ENCODE measurements around the gene IL9R.
"Not testable (repeated sequence)": the region's sequence is repeated elsewhere in the genome, so short reads cannot be mapped to it uniquely, and the experiment has no call there.

Gene IL9R, protein sequence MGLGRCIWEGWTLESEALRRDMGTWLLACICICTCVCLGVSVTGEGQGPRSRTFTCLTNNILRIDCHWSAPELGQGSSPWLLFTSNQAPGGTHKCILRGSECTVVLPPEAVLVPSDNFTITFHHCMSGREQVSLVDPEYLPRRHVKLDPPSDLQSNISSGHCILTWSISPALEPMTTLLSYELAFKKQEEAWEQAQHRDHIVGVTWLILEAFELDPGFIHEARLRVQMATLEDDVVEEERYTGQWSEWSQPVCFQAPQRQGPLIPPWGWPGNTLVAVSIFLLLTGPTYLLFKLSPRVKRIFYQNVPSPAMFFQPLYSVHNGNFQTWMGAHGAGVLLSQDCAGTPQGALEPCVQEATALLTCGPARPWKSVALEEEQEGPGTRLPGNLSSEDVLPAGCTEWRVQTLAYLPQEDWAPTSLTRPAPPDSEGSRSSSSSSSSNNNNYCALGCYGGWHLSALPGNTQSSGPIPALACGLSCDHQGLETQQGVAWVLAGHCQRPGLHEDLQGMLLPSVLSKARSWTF

DNA sequence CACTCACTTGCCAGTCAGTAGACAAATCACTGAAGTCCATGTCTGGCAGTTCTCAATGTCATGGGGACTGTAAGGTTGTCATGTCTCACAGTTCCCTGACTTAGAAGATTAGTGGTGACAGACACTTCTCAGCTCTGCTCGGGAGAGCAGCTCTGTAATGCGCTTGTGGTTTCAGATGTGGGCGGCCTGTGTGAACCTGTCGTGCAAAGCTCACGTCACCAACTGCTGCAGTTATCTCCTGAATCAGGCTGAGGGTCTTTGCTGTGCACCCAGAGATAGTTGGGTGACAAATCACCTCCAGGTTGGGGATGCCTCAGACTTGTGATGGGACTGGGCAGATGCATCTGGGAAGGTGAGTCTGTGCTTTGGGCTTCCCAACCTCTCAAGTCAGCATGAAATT lies at the start of gene IL9R:
TSS of gene IL9R (plus strand) at position 261 of the 400 bp plus-strand sequence. CDS start at position 325, 64 bp downstream.
- DNase-seq, result no peak

DNA sequence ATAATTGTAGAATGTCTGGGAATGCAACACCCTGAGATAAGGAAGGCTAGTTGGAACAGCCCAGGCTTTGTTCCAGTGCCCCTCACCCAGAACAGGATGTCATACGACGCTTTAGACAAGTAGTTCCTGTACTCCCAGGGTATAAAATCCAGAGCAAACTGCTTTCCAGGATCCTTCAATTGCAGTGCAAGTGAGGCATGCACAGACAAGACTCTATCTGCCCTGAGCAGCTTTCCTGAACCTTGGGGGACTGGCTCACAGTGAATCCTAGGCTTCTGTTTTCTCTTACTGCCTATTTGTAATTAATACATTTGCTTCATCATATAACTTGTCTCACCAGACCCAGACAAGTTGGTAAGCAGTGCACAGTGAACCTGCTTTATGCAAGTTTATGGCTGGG lies 48.4 kb upstream of the IL9R start:
- no peak for DNase-seq

DNA sequence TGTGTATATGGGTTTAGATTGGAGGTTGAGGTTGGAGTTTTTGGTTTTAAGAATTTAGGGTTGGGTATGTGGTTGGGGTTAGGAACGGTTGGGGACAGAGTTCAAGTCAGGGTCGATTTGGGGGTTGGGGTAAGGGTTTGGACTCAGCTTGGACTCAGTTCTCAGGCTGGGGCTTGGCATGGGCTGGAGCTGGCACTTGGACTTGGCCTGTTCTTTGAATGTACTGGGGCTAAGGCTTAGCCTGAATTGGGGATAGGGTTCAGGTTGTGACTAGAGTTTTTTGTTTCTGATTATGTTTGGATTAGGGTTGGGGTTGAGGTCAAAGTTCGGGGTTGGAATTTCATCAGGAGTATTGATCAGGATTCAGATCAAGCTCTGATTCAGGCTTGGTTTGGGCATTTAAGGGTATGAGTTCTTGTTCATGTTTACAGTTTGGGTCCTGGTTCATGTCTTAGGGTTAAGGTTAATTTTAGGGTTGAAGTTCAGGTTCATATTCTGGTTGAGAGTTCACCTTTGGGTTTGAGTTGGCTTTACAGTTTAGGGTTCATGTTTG lies 46.2 kb upstream of the IL9R start:
- DNase-seq, result no peak

DNA sequence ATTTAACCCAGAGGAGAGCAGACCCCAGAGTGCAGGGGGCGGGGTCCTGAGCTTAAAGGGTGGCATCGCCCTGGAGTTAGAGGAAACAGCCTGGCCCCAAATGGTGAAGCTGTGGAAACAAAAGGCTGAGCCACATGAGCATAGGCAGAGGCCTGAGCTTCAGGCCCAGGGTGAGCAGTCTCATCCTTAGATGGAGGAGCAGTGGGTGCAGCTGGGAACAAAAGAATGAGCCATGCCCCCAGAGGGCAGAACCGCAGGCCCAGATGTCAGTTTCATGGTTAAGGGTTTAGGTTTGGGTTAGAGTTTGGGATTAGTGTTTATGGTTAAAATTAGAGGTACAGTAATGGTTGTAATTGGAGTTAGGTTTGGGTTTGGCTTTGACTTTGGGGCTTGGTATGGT lies 44.4 kb upstream of the IL9R start:
- DNase-seq, result no peak

DNA sequence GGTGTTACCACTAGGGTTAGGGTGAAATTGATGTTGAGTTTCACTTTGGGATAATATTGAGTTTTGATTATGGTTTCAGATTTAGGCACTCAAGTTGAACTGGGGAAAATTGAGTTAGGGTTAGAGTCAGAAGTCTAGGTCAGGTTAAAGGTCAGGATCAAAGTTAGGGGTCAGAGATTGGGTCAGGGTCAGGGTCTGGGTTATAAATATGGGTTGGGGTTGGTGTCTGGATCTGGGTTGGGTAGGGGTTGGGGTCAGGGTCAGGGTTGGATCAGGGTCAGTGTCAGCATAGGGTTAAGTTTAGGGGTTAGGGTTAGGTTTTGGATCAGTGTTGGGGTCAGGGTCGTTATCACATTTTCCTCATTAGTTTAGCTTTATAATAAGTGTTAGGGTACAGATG lies 42.7 kb upstream of the IL9R start:
- DNase-seq, result no peak

DNA sequence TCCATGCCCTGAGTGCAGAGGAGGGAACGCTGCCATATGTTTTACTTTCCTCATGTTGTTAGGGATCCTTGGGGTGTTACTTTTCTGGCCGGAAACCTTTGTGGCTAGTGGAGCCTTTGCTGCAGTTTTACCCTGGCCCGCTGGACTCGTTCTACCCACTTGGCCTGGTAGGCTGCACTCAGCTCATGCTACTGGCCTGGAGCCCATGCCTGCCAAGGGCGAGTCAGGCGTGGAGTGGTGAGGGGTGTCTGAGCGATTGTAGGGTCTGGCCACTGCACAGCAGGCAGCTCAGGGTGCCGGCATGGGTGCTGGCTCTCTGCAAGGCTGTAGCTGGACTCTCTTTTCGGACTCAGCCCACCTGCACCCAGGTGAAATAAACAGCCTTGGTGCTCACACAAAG lies 41.4 kb upstream of the IL9R start:
- no peak for DNase-seq

DNA sequence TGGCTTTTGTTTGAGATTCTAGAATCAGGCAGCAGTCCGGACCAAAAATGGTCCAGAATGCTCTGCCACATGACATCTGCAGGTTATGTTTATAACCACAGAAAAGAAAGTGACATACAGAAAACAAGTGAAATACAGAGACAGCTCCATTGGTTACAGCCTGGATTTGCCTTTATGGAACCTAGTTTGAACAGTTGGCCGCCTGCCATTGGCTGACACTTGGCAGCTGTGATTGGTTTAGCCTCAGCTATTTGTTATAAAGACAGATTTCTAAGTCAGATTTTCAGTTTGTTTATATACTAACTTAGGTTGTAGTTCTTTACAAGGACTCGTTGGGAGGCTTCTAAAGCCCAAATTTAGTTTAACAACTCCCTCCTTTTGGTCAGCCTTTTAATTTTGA lies 40.8 kb upstream of the IL9R start:
- no peak for DNase-seq

DNA sequence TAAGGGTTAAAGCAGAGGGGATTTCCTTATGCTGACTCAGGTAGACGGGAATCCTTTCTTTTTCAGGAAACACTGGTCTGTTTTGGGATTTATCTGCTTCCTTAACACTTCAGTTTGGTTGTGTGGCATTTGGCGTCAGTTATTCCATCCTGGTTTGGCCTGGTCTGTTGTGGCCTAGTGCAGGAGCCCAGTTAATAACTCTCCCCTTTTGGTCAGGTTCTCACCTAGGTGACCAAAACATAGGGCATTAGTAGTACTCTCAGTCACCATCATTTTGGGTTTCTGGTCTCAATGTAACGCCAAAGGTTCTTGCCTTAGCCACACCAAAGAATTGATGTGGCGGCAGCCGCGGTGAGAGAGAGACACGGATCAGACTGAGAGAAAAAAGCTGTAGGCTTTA lies 39.7 kb upstream of the IL9R start:
- no peak for DNase-seq

DNA sequence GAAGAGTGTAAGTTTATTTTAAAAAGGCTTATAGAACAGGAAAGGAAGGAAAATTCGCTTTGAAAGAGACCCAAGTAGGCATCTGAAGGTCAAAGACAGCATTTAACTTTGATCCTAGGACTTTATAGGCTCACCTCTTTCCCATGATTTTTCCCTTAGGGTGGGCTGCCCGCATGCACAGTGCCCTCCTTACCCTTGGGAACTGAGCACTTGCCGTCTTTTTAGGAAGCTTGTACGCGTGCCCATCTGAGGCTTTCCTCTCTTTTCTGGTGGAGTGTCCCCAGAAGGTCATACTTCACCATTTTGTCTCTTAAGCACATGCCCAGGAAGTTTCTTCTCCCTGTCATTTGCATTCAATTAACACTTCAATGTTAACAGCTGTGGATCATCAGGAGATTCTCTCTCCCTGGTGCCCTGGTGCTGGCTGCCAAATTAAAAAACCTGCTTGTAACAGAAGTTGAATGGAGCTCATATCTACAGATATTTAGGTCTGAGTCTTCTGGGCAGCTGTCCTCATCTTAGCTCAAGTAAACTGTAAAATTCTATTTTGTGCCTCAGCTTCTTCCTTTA lies 38.4 kb upstream of the IL9R start:
- DNase-seq, result no peak

DNA sequence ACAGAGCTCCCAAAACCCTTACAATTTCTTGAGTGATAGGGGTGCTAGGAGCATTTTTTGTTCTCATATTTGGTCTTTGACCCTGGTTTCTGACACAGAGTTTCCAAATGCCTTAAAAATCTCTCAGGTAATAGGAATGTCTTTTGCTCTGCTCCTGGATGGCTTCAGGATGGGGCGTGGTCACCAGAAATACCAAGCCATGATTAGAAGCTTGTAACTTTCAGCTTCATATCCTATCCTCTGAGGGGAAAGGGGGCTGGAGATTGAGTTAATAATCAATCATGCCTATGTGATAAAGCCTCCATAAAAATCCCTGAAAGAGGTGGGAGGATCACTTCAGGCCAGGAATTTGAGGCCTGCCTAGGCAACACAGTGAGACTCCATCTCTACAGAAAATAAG lies 34.6 kb upstream of the IL9R start:
- DNase-seq, result no peak

DNA sequence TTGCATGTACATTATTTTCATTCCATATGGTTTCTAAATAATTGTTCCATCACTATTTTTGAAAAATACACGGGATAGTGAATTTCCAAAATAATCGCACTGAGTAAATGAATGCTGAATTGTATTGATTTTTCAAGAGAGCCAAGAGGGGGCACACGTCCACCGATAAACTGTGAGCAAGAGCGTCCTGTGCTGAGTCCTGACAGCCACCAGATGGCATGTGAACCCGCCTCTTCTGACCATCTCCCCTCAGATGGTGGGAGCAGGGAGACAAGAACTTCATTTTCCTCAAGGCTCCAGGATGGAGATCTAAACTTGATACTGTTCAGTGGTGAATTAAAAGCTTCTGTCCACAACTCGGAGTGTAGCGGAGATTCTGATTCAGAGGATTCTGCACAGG lies 30.6 kb upstream of the IL9R start:
- peak; percentile 10 for DNase-seq

DNA sequence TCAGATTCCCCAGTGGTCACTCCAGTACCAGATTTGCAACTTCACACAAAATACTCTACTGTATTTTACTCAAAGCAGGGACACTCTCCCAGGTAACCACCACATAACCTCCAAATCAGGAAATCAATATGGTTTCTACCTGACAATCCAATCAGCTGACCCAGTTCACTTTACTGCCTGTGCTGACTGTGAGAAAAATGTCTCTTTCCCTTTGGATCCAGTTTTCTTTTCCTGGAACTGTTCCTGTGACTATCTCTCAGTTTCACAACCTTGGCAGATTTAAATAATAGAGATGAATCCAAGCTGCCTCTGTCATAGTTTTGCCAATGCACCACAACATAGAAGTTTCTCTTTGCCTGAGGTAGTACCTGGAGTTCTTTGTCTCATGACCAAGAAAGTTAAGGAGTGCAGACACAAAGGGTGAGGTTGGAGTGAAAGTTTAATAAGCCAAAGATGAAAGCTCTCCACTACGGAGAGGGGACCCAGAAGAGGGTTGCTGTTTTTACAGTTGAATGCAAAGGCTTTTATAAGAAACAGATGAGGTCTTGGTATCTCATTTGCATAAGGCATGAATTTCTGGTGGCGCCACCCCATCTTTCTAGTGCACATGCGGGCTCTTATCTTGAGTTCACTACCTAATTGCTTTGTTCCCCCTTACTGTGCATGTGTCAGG lies 29.7 kb upstream of the IL9R start:
- no peak for DNase-seq

DNA sequence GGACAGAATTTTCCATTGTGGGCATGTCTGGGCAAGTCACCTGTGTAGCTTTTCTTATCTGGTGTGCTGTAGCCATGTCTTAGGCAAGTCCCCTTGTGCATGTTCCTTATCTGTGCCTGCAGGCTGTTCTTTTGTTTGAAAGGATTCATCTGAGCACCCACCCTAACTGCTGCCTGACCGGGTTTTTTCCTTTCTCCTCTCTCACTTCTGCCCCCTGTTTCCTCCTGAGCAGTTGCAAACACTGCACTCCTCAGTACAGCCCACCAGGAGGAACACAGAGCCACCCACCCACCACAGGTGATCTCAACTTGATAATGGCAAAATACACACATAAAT lies 29.2 kb upstream of the IL9R start:
- DNase-seq, result no peak

DNA sequence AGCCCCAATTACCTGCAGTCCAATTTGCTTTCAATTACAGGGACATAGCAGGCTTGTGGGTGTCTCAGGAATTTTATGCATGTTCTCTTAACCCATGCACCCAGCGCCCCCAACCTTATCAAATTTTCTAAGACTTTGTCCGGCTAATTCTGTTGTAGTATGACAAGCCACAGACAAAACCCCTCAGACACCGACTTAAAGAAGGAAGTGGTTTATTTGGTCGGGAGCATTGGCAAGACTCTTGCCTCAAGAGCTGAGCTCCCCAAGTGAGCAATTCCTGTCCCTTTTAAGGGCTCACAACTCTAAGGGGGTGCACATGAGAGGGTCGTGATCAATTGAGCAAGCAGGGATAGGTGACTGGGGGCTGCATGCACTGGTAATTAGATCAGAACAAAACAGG lies 28.7 kb upstream of the IL9R start:
- DNase-seq, result no peak

DNA sequence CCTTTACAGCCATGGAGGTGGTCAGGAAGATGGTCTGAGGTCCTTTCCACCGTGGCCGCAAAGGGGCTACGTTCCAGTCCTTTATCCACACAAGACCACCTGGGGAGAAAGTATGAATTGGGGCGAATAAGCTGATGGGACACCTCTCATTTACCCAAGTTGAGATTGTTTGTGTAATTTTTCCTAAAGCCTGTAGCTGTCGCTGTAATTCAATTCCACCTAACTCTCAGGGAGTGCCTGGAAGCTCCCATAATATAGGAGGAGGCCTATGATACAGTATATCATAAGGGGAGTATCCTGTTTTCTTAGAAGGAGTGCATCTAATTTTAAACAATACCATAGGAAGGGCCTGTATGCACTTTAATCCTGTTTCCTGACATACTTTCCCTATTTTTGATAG lies 25.8 kb upstream of the IL9R start:
- not testable (repeated sequence) for DNase-seq

DNA sequence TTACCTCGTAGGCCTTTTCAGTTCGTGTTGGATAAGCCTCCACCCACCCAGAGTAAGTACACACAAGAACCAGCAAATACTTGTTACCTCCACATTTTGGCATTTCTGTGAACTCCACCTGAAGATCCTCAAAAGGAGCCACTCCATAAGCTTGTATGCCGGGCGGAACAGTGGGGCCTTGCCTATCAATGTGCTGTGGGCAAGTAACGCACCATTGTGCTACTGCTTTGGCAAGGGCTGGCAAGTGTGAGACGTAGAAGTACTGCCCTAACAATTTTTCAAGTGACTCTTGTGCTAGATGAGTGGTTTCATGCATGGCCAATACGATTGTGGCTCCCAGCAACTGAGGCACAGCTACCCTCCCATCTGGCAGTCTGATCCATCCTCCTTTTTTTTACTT lies 25.3 kb upstream of the IL9R start:
- not testable (repeated sequence) for DNase-seq

DNA sequence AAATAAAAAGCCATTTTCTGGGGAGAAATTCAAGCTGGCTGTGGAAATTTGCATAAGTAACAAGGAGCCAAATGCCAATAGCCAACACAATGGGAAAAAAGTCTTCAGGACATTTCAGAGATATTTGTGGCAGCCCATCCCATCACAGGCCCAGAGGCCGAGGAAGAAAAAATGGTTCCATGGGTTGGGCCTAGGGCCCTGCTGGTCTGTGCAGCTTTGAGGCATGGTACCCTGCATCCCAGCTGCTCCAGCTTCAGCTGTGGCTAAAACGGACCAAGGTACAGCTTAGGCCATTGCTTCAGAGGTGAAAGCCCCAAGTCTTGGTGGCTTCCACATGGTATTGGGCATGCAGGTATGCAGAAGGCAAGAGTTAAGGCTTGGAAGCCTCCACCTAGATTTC lies 14.2 kb upstream of the IL9R start:
- DNase-seq, result no peak

DNA sequence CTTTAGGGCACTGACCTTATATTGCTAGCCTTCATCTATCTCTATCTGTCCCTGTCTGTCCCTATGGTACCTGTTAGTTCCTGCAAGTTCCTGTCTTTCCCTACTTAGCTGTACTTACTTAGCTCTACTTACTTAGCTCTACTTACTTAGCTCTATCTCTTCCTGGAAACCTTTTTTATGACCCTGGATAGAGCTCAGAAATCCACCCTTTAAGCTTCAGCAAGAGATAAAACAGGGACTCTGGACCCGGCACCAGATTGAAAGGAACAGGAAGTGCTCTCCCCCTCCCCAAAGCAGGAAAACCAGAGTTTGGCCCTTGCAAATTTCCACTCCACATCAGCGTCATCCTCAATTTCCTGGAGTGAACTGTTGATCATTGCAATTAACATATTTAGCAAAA lies 12.3 kb upstream of the IL9R start:
- no peak for DNase-seq

DNA sequence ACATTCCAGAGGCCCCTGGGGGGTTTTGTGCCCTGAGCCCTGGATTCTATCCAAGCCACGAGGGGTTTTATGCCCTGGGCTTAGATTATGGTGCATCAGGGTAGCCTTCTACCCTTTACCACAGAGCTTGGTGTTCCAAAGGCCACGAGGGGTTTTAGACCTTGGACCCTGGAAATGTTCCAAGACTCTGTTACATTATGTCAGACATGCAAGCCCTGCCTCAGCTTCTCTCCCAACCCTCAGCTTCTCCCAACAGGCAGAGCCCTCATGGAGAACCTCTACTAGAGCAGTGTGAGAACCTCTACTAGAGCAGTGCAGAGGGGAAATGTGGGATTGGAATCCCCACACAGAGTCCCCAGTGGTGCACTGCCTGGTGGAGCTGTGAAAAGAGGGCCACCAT lies 10.5 kb upstream of the IL9R start:
- DNase-seq, result not testable (repeated sequence)

DNA sequence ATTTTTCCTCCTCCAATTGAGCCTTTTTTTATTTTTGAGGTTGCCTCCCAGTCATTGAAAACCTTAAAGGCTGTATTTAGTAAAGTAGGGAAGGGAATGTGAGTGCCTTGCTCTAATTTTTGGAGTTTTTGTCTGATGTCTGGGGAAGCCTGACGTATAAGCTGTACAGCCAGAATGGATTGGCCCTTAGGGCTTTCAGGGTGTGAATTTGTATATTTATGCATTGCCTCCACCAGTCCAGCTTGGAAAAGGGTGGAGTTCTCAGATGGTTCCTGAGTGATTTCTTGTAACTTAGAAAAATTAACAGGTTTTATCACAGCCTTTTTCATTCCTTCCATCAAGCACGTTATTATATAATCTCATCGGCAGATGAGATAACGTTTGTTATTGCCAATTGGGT lies 8.6 kb upstream of the IL9R start:
- no peak for DNase-seq

DNA sequence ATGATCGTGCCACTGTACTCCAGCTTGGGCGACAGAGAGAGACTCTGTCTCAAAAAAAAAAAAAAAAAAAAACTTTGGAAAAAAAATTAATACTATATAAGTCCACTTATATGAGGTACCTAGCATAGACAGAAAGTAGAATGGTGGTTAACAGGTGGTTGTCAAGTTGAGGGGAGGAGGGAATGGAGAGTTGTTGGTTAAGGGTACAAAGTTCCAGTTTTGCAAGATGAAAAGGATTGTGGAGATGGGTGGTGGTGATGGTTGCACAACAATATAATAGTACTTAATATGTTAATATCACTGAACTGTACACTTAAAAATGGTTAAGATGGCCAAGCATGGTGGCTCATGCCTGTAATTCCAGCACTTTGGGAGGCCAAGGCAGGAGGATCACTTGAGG lies 4.1 kb upstream of the IL9R start:
- DNase-seq, result no peak

DNA sequence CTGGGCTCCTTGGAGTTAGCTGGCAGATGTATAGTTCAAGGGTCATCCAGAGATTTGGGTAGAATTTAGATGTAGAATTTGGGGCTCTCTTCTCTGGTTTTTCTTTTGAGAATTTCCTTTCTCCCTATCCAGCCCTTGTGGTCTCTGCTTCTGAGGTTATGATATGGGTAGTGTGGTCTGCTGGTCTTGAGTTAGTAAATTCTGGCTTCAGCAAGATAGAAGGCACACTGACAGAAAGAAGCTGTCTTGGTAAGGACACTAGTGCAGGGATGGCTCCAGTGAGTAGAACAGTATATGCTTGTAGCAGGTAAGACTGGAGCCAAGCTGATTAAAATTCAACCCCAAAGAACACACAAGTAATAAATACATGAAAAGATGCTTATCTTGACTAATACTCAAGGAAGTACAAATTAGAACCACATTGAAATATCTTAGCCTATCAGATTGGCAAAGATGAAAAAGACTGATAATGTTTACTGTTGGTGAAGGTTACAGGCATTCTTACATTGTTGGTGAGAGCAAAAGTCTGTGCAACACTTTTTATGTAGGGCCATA lies 2.1 kb upstream of the IL9R start:
- DNase-seq, result no peak

DNA sequence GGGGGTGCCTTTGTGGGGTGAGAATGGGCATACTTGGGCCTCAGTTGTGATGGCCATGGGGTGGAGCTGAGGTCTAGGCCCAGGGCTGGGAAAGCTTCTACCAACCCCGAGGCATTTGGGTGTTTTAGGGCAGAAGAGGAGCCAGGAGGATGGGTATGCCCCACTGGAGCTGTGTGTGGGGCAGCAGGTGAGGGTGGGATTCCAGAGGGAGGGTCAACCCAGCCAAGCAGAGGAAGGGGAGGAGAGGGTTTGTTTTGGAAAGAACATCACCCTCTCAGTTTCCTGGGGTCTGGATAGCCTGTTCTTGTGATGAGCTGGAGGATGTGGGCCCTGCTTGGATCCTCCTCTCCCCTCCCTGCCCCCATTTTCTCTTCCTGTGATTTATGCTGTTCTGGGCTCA lies 620 bp downstream of the IL9R start:
- DNase-seq, result no peak
